PC-9 (cell line): ENCODE results near the gene OXTR. TPM values are rescaled to one million over a fixed set of nuclear protein-coding genes. Genes with fewer than 3 reads are reported as not detected.
A peak's percentile ranks its signal among the peaks of the same experiment; 100 is the strongest.

Experiments used
- BruUV-seq: library from RNA; stranded (reverse); fragments of 400-500 nt; replicated peaks from 2 replicates; lab custom pipeline; 2021; lab: Mats Ljungman, UMichigan
- CTCF ChIA-PET: fragments of 300-600 bp; sonication (Branson Sonifier 250); formaldehyde crosslinking; loops from one replicate; lab custom pipeline; 2022; ENCODE audit warnings: antibody characterized with exemption; lab: Charles Lee
- POLR2A ChIA-PET: fragments of 300-600 bp; sonication (Branson Sonifier 250); formaldehyde crosslinking; loops from one replicate; lab custom pipeline; 2022; ENCODE audit warnings: antibody characterized with exemption; ENCODE audit not compliant: unreplicated experiment; lab: Charles Lee
- DNase-seq, 2 experiments: peaks; one replicate each; pipeline versions ENCODE4 v3.0.0 to v3.0.0-alpha.2; 2015 to 2022; ENCODE audit warnings: mixed read lengths in 1 of 2
- H2AFZ ChIP-seq: fragments of 200-600 bp; sonication (generic); 2 replicates; pipeline ENCODE4 v1.8.1; 2017; ENCODE audit warnings: antibody characterized with exemption
- H3F3A ChIP-seq: fragments of 200-600 bp; sonication (generic); 2 replicates; pipeline ENCODE4 v1.8.1; 2017; ENCODE audit warnings: antibody characterized with exemption, mild to moderate bottlenecking, low read depth; ENCODE audit not compliant: insufficient read depth
- H3K27ac ChIP-seq: fragments of 200-600 bp; sonication (generic); 2 replicates; pipeline ENCODE4 v1.6.1; 2016; ENCODE audit warnings: mixed run types
- H3K27me3 ChIP-seq: fragments of 200-600 bp; sonication (generic); 2 replicates; pipeline ENCODE4 v1.6.1; 2016; ENCODE audit warnings: low read depth, mixed run types; ENCODE audit not compliant: insufficient read depth
- H3K36me3 ChIP-seq: fragments of 200-600 bp; sonication (generic); 2 replicates; pipeline ENCODE4 v1.6.1; 2016; ENCODE audit warnings: low read depth, mixed run types
- H3K4me1 ChIP-seq: fragments of 200-600 bp; sonication (generic); replicated peaks from 2 replicates; pipeline ENCODE4 v1.6.1; 2016; ENCODE audit warnings: mixed run types; ENCODE audit not compliant: insufficient read depth
- H3K4me2 ChIP-seq: fragments of 200-600 bp; sonication (generic); 2 replicates; pipeline ENCODE4 v1.6.1; 2017; ENCODE audit warnings: mixed run types
- H3K4me3 ChIP-seq: fragments of 200-600 bp; sonication (generic); 2 replicates; pipeline ENCODE4 v1.6.1; 2016; ENCODE audit warnings: mixed run types
- H3K79me2 ChIP-seq: fragments of 200-600 bp; sonication (generic); 2 replicates; pipeline ENCODE4 v1.6.1; 2017; ENCODE audit warnings: low read depth, mixed run types
- H3K9me2 ChIP-seq: fragments of 200-600 bp; sonication (generic); 2 replicates; pipeline ENCODE4 v1.8.1; 2017; ENCODE audit warnings: mild to moderate bottlenecking; ENCODE audit not compliant: insufficient read depth
- H3K9me3 ChIP-seq: fragments of 200-600 bp; sonication (generic); 2 replicates; pipeline ENCODE4 v1.8.1; 2016; ENCODE audit warnings: low read depth; ENCODE audit not compliant: insufficient read depth
- H4K20me1 ChIP-seq: fragments of 200-600 bp; sonication (generic); 2 replicates; pipeline ENCODE4 v1.8.1; 2017; ENCODE audit not compliant: insufficient read depth
- EZH2 ChIP-seq: fragments of 200-600 bp; sonication (generic); IDR thresholded peaks from 2 replicates; pipeline ENCODE4 v1.8.0; 2017; ENCODE audit warnings: antibody characterized with exemption, low read depth
- intact Hi-C: fragments of 100-400 bp; cut with micrococcal nuclease; formaldehyde crosslinking; loops from one replicate; pipeline ENCODE4 v1.10.0; 2022; ENCODE audit not compliant: unreplicated experiment
- total RNA-seq: library from RNA; stranded (reverse); gene quantifications from 2 replicates; pipeline ENCODE4 v1.2.3, GENCODE V29; 2021
- TF ChIP-seq, protein P1 (sequence below): fragments of 200-600 bp; sonication (generic); conservative IDR thresholded peaks from 2 replicates; pipeline ENCODE4 v1.6.1; 2017; ENCODE audit warnings: mixed run types, antibody characterized with exemption, mild to moderate bottlenecking, moderate library complexity

The OXTR gene
- total RNA-seq, 1 experiment from 2014 or later = 3.4 TPM

DNA sequence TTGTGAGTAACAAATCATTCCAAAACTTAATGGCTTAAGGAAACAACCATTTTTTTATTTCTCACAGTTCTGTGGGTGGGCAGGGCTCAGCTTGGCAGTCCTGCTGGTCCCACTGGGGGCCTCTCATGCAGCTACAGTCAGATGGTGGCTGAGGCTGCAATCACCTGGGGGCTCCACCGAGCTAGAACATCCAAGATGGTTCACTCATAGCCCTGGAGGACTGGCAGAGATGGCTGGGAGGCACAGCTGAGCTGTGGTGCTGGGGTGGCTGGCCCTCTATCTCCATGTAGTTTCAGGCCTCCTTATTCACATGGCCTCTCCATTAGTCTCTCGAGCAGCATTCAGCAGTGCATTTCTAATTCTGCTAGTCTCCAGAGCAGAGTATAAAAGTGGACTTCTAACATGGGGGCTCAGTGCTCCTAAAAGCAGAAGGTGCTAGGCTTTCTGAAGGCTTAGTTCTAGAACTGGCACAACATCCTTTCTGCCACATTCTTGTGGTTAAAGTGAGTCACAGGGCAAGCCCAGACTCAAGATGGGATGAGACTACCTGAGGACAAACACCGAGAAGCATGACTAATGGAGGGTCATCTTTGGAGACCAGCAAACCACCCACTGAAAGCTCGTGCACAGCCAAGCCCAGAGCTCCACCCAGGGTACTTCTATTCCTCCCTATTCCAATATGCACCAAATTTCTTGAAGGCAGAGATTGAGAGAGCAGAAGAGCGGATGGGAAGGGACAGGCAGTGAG, 29.5 kb downstream of the OXTR start:
- Histone ChIP-seq H3K27me3 (no peaks in the 10 kb centered on the region), H2AFZ (no peak overlapping the region), H3K79me2 (no peaks in the 10 kb centered on the region), H3F3A (peaks cover 25% of the 10 kb centered on the region; the same call in 1 of the 2 replicates), H3K27ac (peak overlapping the region; percentile 67), H4K20me1 (no peaks in the 10 kb centered on the region), H3K4me2 (peak overlapping the region; percentile 73), H3K9me3 (no peaks in the 10 kb centered on the region), H3K36me3 (no peaks in the 10 kb centered on the region), H3K9me2 (no peaks in the 10 kb centered on the region), H3K4me3 (no peak overlapping the region), H3K4me1 (peaks cover 61% of the 10 kb centered on the region)
- BruUV-seq = no TSS peak
- TF ChIP-seq EZH2 = no peak
- TF ChIP-seq, protein P1, sequence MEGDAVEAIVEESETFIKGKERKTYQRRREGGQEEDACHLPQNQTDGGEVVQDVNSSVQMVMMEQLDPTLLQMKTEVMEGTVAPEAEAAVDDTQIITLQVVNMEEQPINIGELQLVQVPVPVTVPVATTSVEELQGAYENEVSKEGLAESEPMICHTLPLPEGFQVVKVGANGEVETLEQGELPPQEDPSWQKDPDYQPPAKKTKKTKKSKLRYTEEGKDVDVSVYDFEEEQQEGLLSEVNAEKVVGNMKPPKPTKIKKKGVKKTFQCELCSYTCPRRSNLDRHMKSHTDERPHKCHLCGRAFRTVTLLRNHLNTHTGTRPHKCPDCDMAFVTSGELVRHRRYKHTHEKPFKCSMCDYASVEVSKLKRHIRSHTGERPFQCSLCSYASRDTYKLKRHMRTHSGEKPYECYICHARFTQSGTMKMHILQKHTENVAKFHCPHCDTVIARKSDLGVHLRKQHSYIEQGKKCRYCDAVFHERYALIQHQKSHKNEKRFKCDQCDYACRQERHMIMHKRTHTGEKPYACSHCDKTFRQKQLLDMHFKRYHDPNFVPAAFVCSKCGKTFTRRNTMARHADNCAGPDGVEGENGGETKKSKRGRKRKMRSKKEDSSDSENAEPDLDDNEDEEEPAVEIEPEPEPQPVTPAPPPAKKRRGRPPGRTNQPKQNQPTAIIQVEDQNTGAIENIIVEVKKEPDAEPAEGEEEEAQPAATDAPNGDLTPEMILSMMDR = no peak
- DNase-seq = peak; percentile 75 to 95
- ChIA-PET CTCF (interaction anchor here (0.5 to 1.4 kb wide), 2 partner anchors 16 to 29 kb away, joined by 4 to 5 read pairs; no protein-coding TSS in a partner anchor), POLR2A (interaction anchor here (0.9 kb wide), 1 partner anchor 37 kb away, joined by 6 read pairs; no protein-coding TSS in a partner anchor)
- intact Hi-C loops = loop anchor here (1.0 to 5.0 kb wide), 5 partner anchors 16 to 298 kb away; no protein-coding TSS in a partner anchor

DNA sequence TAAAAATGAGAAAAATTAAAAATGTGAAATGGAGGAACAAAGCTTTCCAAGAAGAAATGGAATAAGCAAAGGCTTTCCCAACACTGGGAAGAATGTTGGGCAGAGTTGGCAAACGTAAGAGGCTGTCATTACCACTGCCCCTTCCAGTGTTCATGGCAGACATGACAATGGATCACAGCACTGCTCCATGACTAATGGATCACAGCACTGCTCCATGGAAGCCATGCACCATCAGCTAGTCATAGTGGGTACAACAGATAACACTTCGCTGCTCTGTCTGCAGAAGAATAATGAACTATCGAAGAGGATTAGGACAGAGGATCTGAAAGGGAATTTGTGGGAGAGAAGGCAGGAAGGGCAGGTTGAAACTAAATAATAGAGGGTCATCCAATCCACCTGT, 30.8 kb downstream of the OXTR start:
- DNase-seq = no peak
- Histone ChIP-seq H3K4me3 (no peak overlapping the region), H2AFZ (no peak overlapping the region), H3K9me3 (no peaks in the 10 kb centered on the region), H3K27ac (no peak overlapping the region), H3K27me3 (no peaks in the 10 kb centered on the region), H4K20me1 (no peaks in the 10 kb centered on the region), H3F3A (peaks cover 25% of the 10 kb centered on the region; the same call in 1 of the 2 replicates), H3K4me1 (peaks cover 69% of the 10 kb centered on the region), H3K4me2 (no peak overlapping the region), H3K36me3 (no peaks in the 10 kb centered on the region), H3K9me2 (no peaks in the 10 kb centered on the region), H3K79me2 (no peaks in the 10 kb centered on the region)
- POLR2A ChIA-PET = no interaction called here
- TF ChIP-seq, protein P1 = no peak
- no peak for TF ChIP-seq EZH2
- intact Hi-C loops = no loop called here
- CTCF ChIA-PET = no interaction called here
- BruUV-seq = no TSS peak

DNA sequence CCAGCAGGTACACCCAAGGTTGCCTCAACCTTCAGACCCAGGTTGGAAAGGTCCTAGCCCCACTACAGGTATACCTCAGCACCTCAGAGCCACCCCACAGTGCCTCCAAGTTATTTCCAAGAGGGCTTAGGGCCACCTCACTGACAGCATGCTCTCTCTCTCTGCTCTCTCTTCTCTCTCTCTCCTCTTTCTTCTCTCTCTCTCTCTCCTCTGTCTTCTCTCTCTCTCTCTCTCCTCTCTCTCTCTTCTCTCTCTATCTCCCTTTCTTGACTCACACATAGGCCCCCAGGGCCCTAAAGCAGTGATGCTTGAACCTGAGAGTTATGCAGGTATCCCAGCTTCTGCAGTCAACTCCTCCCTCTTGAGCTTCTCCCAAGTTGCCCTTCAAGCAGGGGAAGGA, 31.6 kb downstream of the OXTR start:
- Histone ChIP-seq H3K9me3 (no peaks in the 10 kb centered on the region), H3K4me1 (peaks cover 69% of the 10 kb centered on the region), H3K79me2 (no peaks in the 10 kb centered on the region), H3K9me2 (no peaks in the 10 kb centered on the region), H3F3A (peaks cover 25% of the 10 kb centered on the region; the same call in 1 of the 2 replicates), H3K27me3 (no peaks in the 10 kb centered on the region), H4K20me1 (no peaks in the 10 kb centered on the region), H3K36me3 (no peaks in the 10 kb centered on the region), H3K4me2 (no peak overlapping the region), H3K4me3 (no peak overlapping the region), H3K27ac (no peak overlapping the region), H2AFZ (no peak overlapping the region)
- no TSS peak for BruUV-seq
- CTCF ChIA-PET = no interaction called here
- POLR2A ChIA-PET = no interaction called here
- TF ChIP-seq EZH2 = no peak
- TF ChIP-seq, protein P1 = no peak; the same call in 1 of the 2 replicates
- no peak for DNase-seq
- intact Hi-C loops = no loop called here
